CD4-positive, alpha-beta T cell (primary cell): ENCODE measurements around the gene ACLY. TPM values are rescaled to one million over a fixed set of nuclear protein-coding genes. Genes with fewer than 3 reads are reported as not detected.

Source experiments
- ATAC-seq: fragments of 200-7000 bp; cut with Tn5 transposase; one replicate; pipeline ENCODE4 v1.10.0; 2022; ENCODE audit warnings: mild to moderate bottlenecking; ENCODE audit not compliant: poor library complexity
- CTCF ChIA-PET: fragments of 350-600 bp; sonication (Branson Sonifier 250); formaldehyde crosslinking; loops from one replicate; lab custom pipeline; 2021; ENCODE audit warnings: antibody characterized with exemption, inconsistent platforms; lab: Charles Lee
- POLR2A ChIA-PET: fragments of 350-600 bp; sonication (Branson Sonifier 250); formaldehyde crosslinking; loops from one replicate; lab custom pipeline; 2021; ENCODE audit warnings: antibody characterized with exemption, inconsistent platforms; lab: Charles Lee
- DNase-seq, 14 experiments: peaks; one replicate each; pipeline ENCODE4 v3.0.0-alpha.2; 2013 to 2020; ENCODE audit warnings: mixed read lengths in 2 of 14
- H3K27ac ChIP-seq, 2 donors: one replicate each; pipeline versions ENCODE4 v1.5.1 to v1.7.0; 2013; ENCODE audit warnings: low read length in 2 of 2, low read depth in 1 of 2, mild to moderate bottlenecking in 1 of 2
- H3K27me3 ChIP-seq, 2 experiments: 1 replicate in 1 of 2; 2 replicates in 1 of 2; pipeline versions ENCODE4 v1.6.1 to v1.7.0; 2013; ENCODE audit warnings: low read length in 2 of 2, control low read depth in 1 of 2, mild to moderate bottlenecking in 1 of 2, moderate library complexity in 1 of 2; ENCODE audit not compliant: insufficient read depth in 2 of 2, control insufficient read depth in 1 of 2
- H3K36me3 ChIP-seq: one replicate; pipeline ENCODE4 v1.6.1; 2013; ENCODE audit warnings: low read length, control low read depth; ENCODE audit not compliant: insufficient read depth
- H3K4me1 ChIP-seq: one replicate; pipeline ENCODE4 v1.6.1; 2013; ENCODE audit warnings: low read length, control low read depth; ENCODE audit not compliant: insufficient read depth
- H3K4me3 ChIP-seq: one replicate; pipeline ENCODE4 v1.5.1; 2013; ENCODE audit warnings: mild to moderate bottlenecking, low read length, moderate library complexity
- H3K9me3 ChIP-seq, 2 experiments: 1 replicate in 1 of 2; 2 replicates in 1 of 2; pipeline versions ENCODE4 v1.6.1 to v1.7.0; 2013; ENCODE audit warnings: low read length in 2 of 2, mild to moderate bottlenecking in 2 of 2, control low read depth in 1 of 2, moderate library complexity in 1 of 2; ENCODE audit not compliant: control insufficient read depth in 1 of 2, insufficient read depth in 1 of 2
- H3K27ac Mint-ChIP-seq: one replicate; pipeline ENCODE4 v1.8.0; 2020; ENCODE audit warnings: mixed read lengths
- H3K27me3 Mint-ChIP-seq: one replicate; pipeline ENCODE4 v1.8.0; 2021; ENCODE audit warnings: mixed read lengths
- H3K36me3 Mint-ChIP-seq: one replicate; pipeline ENCODE4 v1.8.0; 2021; ENCODE audit warnings: low read depth, mixed read lengths
- H3K4me1 Mint-ChIP-seq: one replicate; pipeline ENCODE4 v1.8.0; 2021; ENCODE audit warnings: low read depth, mixed read lengths
- H3K4me3 Mint-ChIP-seq: one replicate; pipeline ENCODE4 v1.8.0; 2020; ENCODE audit warnings: mild to moderate bottlenecking, mixed read lengths
- H3K9me3 Mint-ChIP-seq: one replicate; pipeline ENCODE4 v1.8.0; 2020; ENCODE audit warnings: mixed read lengths
- intact Hi-C, 2 experiments: fragments of 100-400 bp; cut with DNase I in 1 of 2; cut with micrococcal nuclease in 1 of 2; formaldehyde crosslinking; loops; one replicate each; pipeline versions ENCODE4 v1.15.1 to v1.9.0; 2023 to 2025; cut with DNase I, micrococcal nuclease
- polyA plus RNA-seq, 2 donors: library from polyadenylated mRNA; unstranded; fragments of 120-200 nt; gene quantifications; one replicate each; pipeline ENCODE4 v1.2.1, GENCODE V29; 2013
- total RNA-seq, 174 experiments: library from RNA in 2 of 174; stranded (reverse) in 2 of 174; gene quantifications; one replicate each; pipeline ENCODE4 v1.2.3 and lab custom pipeline; 2021 to 2026
- TF ChIP-seq, protein P1 (sequence below): fragments of 200-600 bp; IDR thresholded peaks from one replicate; pipeline ENCODE4 v1.8.0; 2022; ENCODE audit warnings: antibody characterized with exemption, mild to moderate bottlenecking

The ACLY gene
- total RNA-seq (10 to 100 TPM; 25.9 to 28.3 TPM), total RNA-seq (lab: John Stamatoyannopoulos, UW) (69.9 to 495 (median 178) reads per million in 172 experiments)
- polyA plus RNA-seq (2013, experiment 1 of 2), result 58.8 TPM
- polyA plus RNA-seq (2013, experiment 2 of 2), result 60.0 TPM

DNA sequence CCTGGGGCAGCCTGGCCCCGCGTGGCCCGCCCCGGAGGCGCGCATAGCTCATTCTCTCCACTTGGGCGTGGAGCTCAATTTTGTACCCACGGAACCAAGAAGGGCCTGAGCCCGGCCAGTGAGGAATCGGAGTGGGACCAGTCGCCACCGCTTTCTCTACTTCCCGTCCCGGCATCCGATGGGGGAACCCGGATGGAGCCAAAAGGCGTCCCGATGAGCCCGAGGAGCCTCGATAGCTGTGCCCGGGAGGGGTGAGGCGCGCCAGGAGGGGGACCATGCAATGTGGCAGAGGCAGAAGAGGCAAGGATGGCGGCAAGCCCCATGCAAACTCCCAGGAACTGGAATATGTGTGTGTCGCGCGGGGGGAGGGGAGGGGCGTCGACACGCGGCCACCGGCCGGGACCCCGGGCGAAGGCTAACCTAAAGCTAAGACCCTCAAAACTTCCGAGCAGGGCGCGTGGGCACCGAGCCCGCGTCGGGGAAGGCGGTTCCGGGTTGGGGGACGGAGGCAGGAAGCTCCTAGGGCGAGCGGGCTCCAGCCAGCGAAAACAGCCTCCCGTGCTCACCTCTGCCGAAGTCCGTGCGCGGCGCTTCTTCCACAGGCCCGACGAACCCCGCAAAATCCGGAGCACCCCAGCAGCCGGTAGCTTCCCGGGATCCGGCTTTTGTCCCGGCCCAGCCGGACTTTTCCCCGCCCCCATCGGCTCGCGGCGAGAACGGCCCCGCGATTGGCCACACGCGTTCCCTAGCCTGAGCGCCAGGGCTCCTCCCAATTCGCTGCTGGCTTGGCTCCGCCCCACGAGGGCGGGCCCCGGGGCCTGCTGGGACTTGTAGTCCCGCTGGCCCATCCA lies at the start of gene ACLY:
ACLY (minus strand) TSS at position 638 of the 851 bp plus-strand sequence. CDS start 5,078 bp downstream, outside the sequence.
- no peaks in the 10 kb centered on the region for H3K9me3 ChIP-seq
- peaks cover 15% of the 10 kb centered on the region for H3K36me3 ChIP-seq
- no peaks in the 10 kb centered on the region for H3K27me3 ChIP-seq
- Mint-ChIP-seq H3K27ac (peak within 1 kb of the TSS; percentile 64), H3K36me3 (peaks cover 3% of the 10 kb centered on the region), H3K9me3 (no peaks in the 10 kb centered on the region), H3K27me3 (no peaks in the 10 kb centered on the region), H3K4me1 (peaks cover 27% of the 10 kb centered on the region), H3K4me3 (peak within 1 kb of the TSS; percentile 95)
- DNase-seq, result peak; percentile 87 to 98 (median 94)
- ChIA-PET POLR2A (interaction anchor here (0.5 to 3.6 kb wide), 11 partner anchors 11 to 1450 kb away, joined by 3 to 44 read pairs (median 4); partner anchors contain the start of genes CNP, DNAJC7, EIF1 and KLHL11), CTCF (interaction anchor here (1.8 kb wide), 1 partner anchor 12 kb away, joined by 12 read pairs; the partner anchor contains the start of gene ODAD4)
- peak within 1 kb of the TSS; percentile 69 to 74 for H3K27ac ChIP-seq
- TF ChIP-seq, protein P1, sequence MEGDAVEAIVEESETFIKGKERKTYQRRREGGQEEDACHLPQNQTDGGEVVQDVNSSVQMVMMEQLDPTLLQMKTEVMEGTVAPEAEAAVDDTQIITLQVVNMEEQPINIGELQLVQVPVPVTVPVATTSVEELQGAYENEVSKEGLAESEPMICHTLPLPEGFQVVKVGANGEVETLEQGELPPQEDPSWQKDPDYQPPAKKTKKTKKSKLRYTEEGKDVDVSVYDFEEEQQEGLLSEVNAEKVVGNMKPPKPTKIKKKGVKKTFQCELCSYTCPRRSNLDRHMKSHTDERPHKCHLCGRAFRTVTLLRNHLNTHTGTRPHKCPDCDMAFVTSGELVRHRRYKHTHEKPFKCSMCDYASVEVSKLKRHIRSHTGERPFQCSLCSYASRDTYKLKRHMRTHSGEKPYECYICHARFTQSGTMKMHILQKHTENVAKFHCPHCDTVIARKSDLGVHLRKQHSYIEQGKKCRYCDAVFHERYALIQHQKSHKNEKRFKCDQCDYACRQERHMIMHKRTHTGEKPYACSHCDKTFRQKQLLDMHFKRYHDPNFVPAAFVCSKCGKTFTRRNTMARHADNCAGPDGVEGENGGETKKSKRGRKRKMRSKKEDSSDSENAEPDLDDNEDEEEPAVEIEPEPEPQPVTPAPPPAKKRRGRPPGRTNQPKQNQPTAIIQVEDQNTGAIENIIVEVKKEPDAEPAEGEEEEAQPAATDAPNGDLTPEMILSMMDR, result no peak
- ATAC-seq, result peak; percentile 99
- intact Hi-C loops, result loop anchor here in 1 of 2 experiments (1.0 to 5.0 kb wide), 4 partner anchors 12 to 99 kb away; partner anchors contain the start of genes CNP, DNAJC7, KLHL11 and ODAD4
- peaks cover 35% of the 10 kb centered on the region for H3K4me1 ChIP-seq
- peak within 1 kb of the TSS; percentile 90 for H3K4me3 ChIP-seq

DNA sequence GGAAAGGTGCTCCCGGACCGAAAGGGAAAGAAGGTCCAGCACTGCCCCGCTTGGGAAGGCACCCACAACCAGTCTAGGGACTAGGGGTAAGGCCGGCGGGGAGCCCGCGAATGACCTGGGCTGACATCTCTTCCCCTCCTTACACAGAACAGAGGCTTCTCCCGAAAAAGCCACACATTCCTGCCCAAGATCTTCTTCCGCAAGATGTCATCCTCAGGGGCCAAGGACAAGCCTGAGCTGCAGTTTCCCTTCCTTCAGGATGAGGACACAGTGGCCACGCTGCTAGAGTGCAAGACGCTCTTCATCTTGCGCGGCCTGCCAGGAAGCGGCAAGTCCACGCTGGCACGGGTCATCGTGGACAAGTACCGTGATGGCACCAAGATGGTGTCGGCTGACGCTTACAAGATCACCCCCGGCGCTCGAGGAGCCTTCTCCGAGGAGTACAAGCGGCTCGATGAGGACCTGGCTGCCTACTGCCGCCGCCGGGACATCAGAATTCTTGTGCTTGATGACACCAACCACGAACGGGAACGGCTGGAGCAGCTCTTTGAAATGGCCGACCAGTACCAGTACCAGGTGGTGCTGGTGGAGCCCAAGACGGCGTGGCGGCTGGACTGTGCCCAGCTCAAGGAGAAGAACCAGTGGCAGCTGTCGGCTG lies 49.3 kb upstream of the ACLY start:
- POLR2A ChIA-PET, result interaction anchor here (1.0 to 4.4 kb wide), 3 partner anchors 37 to 144 kb away, joined by 4 to 81 read pairs (median 19); partner anchors contain the start of genes DHX58, DNAJC7, NKIRAS2 and ODAD4
- no peaks in the 10 kb centered on the region for H3K9me3 Mint-ChIP-seq
- peak overlapping the region; percentile 94 for H3K27ac Mint-ChIP-seq
- Histone ChIP-seq H3K27ac (peak overlapping the region in 1 of 2 donors; percentile 65), H3K4me1 (peaks cover 38% of the 10 kb centered on the region), H3K4me3 (no peak overlapping the region), H3K9me3 (no peaks in the 10 kb centered on the region), H3K36me3 (peaks cover 26% of the 10 kb centered on the region), H3K27me3 (no peaks in the 10 kb centered on the region)
- H3K4me1 Mint-ChIP-seq, result peaks cover 45% of the 10 kb centered on the region
- peaks cover 37% of the 10 kb centered on the region for H3K36me3 Mint-ChIP-seq
- TF ChIP-seq, protein P1, result no peak
- H3K4me3 Mint-ChIP-seq, result peak overlapping the region; percentile 85
- DNase-seq (peak in 2 of 14 experiments; percentile 16 to 38), ATAC-seq (no peak)
- intact Hi-C loops, result loop anchor here (2.0 to 5.0 kb wide), 4 partner anchors 49 to 187 kb away; partner anchors contain the start of genes DNAJC7 (in 2 of the 2), KLHL11 (in 1 of the 2) and RAB5C (in 1 of the 2)
- CTCF ChIA-PET, result interaction anchor here (1.2 kb wide), 1 partner anchor 133 kb away, joined by 3 read pairs; no protein-coding TSS in a partner anchor
- H3K27me3 Mint-ChIP-seq, result no peaks in the 10 kb centered on the region
